Measurements from ENCODE around the gene MCRIP1. TPM values are rescaled to one million over a fixed set of nuclear protein-coding genes. Genes with fewer than 3 reads are reported as not detected.

MCRIP1 gene
- total and polyA plus RNA-seq, 2 of the 13 experiments (the other 11 are each of a cell fraction or from before 2014, with no cell fraction given): 79.7 to 84.9 TPM

- TF ChIP-seq SP4 (CRISPR knock-in tag; IDR thresholded peaks at IDR 0.05) (peak; percentile 8; the same call in 1 of the 2 replicates), POLR2AphosphoS5 (IDR thresholded peaks at IDR 0.05; ENCODE audit: low read depth, low read length) (peak; percentile 15; the same call in 1 of the 2 replicates), CSRNP1 (CRISPR knock-in tag; IDR thresholded peaks at IDR 0.05) (0 out of 2 replicates have a peak, but pooled peaks have one; percentile 13), ELF4 (CRISPR knock-in tag; IDR thresholded peaks at IDR 0.05; ENCODE audit: borderline replicate concordance) (0 out of 2 replicates have a peak, but pooled peaks have one; percentile 44), ZNF142 (CRISPR knock-in tag; IDR thresholded peaks at IDR 0.05) (peak; percentile 54; the same call in 1 of the 2 replicates), ZNF589 (CRISPR knock-in tag; conservative IDR thresholded peaks at IDR 0.05) (0 out of 2 replicates have a peak, but pooled peaks have one; percentile 12), RFX1 (IDR thresholded peaks at IDR 0.05) (no peak), ZNF441 (CRISPR knock-in tag; IDR thresholded peaks at IDR 0.05; ENCODE audit: borderline replicate concordance) (0 out of 2 replicates have a peak, but pooled peaks have one; percentile 11), POGK (CRISPR knock-in tag; conservative IDR thresholded peaks at IDR 0.05) (peak; percentile 60; the same call in 1 of the 2 replicates), ZBTB7B (CRISPR knock-in tag; IDR thresholded peaks at IDR 0.05) (0 out of 2 replicates have a peak, but pooled peaks have one; percentile 3), HNF1A (IDR thresholded peaks at IDR 0.05; ENCODE audit: low read depth) (no peak), HNF1A (CRISPR knock-in tag; IDR thresholded peaks at IDR 0.05; ENCODE audit: borderline replicate concordance) (peak; percentile 15; the same call in 1 of the 2 replicates), ELF1 (CRISPR knock-in tag; IDR thresholded peaks at IDR 0.05) (no peak), ZNF652 (CRISPR knock-in tag; IDR thresholded peaks at IDR 0.05; ENCODE audit: borderline replicate concordance, low read depth) (0 out of 2 replicates have a peak, but pooled peaks have one; percentile 6), TEAD2 (CRISPR knock-in tag; IDR thresholded peaks at IDR 0.05) (no peak)
Measured at GRCh38 chr17:81866440-81867169, 33.5 kb upstream of the MCRIP1 start (continued).
